PC-3 (cell line): ENCODE data around the gene NLRP10. TPM values are rescaled to one million over a fixed set of nuclear protein-coding genes. Genes with fewer than 3 reads are reported as not detected.

ENCODE experiments used
- ATAC-seq: fragments of 200-7000 bp; cut with Tn5 transposase; 2 replicates; pipeline ENCODE4 v1.9.1; 2020; ENCODE audit warnings: mild to moderate bottlenecking, moderate library complexity
- BruUV-seq: library from RNA; stranded (reverse); fragments of 400-500 nt; replicated peaks from 2 replicates; lab custom pipeline; 2021; lab: Mats Ljungman, UMichigan
- CTCF ChIA-PET: fragments of 300-600 bp; sonication (Branson Sonifier 250); formaldehyde crosslinking; loops from one replicate; lab custom pipeline; 2022; ENCODE audit warnings: antibody characterized with exemption; lab: Charles Lee
- POLR2A ChIA-PET: fragments of 300-600 bp; sonication (Branson Sonifier 250); formaldehyde crosslinking; loops from one replicate; lab custom pipeline; 2022; ENCODE audit warnings: antibody characterized with exemption; ENCODE audit not compliant: unreplicated experiment; lab: Charles Lee
- DNase-seq: peaks from one replicate; pipeline ENCODE4 v3.0.0-alpha.2; 2015
- H2AFZ ChIP-seq: fragments of 300-600 bp; sonication (generic); 2 replicates; pipeline ENCODE4 v1.6.0; 2016; ENCODE audit warnings: antibody characterized with exemption, low read length
- H3F3A ChIP-seq: fragments of 300-600 bp; sonication (generic); one replicate; pipeline ENCODE4 v1.6.0; 2017; ENCODE audit warnings: antibody characterized with exemption, low read length, control low read depth, mild to moderate bottlenecking; ENCODE audit not compliant: unreplicated experiment
- H3K27ac ChIP-seq: fragments of 300-600 bp; sonication (generic); 2 replicates; pipeline ENCODE4 v1.5.1; 2016; ENCODE audit warnings: mild to moderate bottlenecking, low read length
- H3K27me3 ChIP-seq: fragments of 300-600 bp; sonication (generic); 2 replicates; pipeline ENCODE4 v1.6.1; 2016; ENCODE audit warnings: low read length, mixed read lengths
- H3K36me3 ChIP-seq: fragments of 300-600 bp; sonication (generic); 2 replicates; pipeline ENCODE4 v1.6.1; 2016; ENCODE audit warnings: low read depth, mixed run types, low read length, mixed read lengths
- H3K4me1 ChIP-seq: fragments of 300-600 bp; sonication (generic); 2 replicates; pipeline ENCODE4 v1.5.1; 2016; ENCODE audit warnings: low read length; ENCODE audit not compliant: insufficient read depth
- H3K4me2 ChIP-seq: fragments of 300-600 bp; sonication (generic); 2 replicates; pipeline ENCODE4 v1.6.0; 2016; ENCODE audit warnings: low read length
- H3K4me3 ChIP-seq: fragments of 300-600 bp; sonication (generic); 2 replicates; pipeline ENCODE4 v1.5.1; 2016; ENCODE audit warnings: mild to moderate bottlenecking, low read length, mixed read lengths
- H3K79me2 ChIP-seq: fragments of 300-600 bp; sonication (generic); 2 replicates; pipeline ENCODE4 v1.6.1; 2017; ENCODE audit warnings: low read length, mixed read lengths
- H3K9ac ChIP-seq: fragments of 300-600 bp; sonication (generic); 2 replicates; pipeline ENCODE4 v1.6.0; 2016; ENCODE audit warnings: mild to moderate bottlenecking, low read length
- H3K9me2 ChIP-seq: fragments of 300-600 bp; sonication (generic); replicated peaks from 2 replicates; pipeline ENCODE4 v1.6.1; 2016; ENCODE audit warnings: mixed run types, low read length, mixed read lengths
- H3K9me3 ChIP-seq: fragments of 300-600 bp; sonication (generic); 2 replicates; pipeline ENCODE4 v1.6.1; 2016; ENCODE audit warnings: low read length, mixed read lengths
- H4K20me1 ChIP-seq: fragments of 300-600 bp; sonication (generic); 2 replicates; pipeline ENCODE4 v1.6.1; 2016; ENCODE audit warnings: low read length, mixed read lengths
- CTCF ChIP-seq: fragments of 300-600 bp; sonication (generic); conservative IDR thresholded peaks from 2 replicates; pipeline ENCODE4 v1.5.1; 2017; ENCODE audit warnings: antibody characterized with exemption, low read depth, mild to moderate bottlenecking, low read length
- EZH2 ChIP-seq: fragments of 300-600 bp; sonication (generic); IDR thresholded peaks from one replicate; pipeline ENCODE4 v1.6.1; 2017; ENCODE audit warnings: antibody characterized with exemption, mild to moderate bottlenecking, low read length; ENCODE audit not compliant: unreplicated experiment
- EZH2phosphoT487 ChIP-seq: fragments of 300-600 bp; sonication (generic); IDR thresholded peaks from 2 replicates; pipeline ENCODE4 v1.6.1; 2018; ENCODE audit warnings: mild to moderate bottlenecking, antibody characterized with exemption, low read length, borderline replicate concordance
- intact Hi-C: fragments of 100-400 bp; cut with micrococcal nuclease; formaldehyde crosslinking; loops from 2 replicates; pipeline ENCODE4 v1.9.0; 2023
- total RNA-seq: library from RNA; depleted of rRNA; stranded (reverse); fragments of >200 nt; gene quantifications from 2 replicates; pipeline ENCODE4 v1.2.3, GENCODE V29; 2014

NLRP10 gene
- total RNA-seq, 1 experiment from 2014 or later: 1.9 TPM

DNA sequence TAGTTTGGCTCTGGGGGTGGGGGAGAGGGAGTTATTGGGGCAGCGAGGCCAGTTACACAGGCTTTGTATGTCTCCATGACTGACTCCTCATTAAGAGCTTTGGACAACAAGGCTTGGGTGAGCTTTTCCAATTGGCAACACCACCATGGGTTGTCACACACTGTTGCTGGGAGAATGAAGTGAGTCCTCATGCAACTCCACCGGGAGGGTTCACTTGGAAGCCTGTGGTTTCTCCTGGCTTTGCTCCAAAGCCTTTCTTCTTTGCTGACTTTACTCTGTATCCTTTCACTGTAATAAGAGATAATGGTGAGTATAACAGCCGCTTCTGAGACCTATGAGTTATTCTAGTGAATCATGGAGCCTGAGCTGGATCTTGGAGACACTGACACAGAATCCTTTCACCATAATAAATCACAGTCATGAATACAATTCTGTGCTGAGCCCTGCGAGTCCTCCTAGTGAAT lies 46.8 kb upstream of the NLRP10 start:
- DNase-seq (peak; percentile 48), ATAC-seq (no peak)
- no peaks in the 10 kb centered on the region for H3K9me3 ChIP-seq
- H3K4me2 ChIP-seq: no peak overlapping the region
- no peaks in the 10 kb centered on the region for H3K4me1 ChIP-seq
- no peaks in the 10 kb centered on the region for H3K36me3 ChIP-seq
- TF ChIP-seq EZH2phosphoT487: no peak
- no peak for TF ChIP-seq CTCF
- TF ChIP-seq EZH2: no peak
- no peaks in the 10 kb centered on the region for H4K20me1 ChIP-seq
- H3K9me2 ChIP-seq: no peaks in the 10 kb centered on the region
- H3F3A ChIP-seq: no peaks in the 10 kb centered on the region
- intact Hi-C loops: no loop called here
- no TSS peak for BruUV-seq
- ChIA-PET CTCF (interaction anchor here (1.5 kb wide), 1 partner anchor 87 kb away, joined by 3 read pairs; no protein-coding TSS in a partner anchor), POLR2A (no interaction called here)
- H2AFZ ChIP-seq: no peak overlapping the region
- no peaks in the 10 kb centered on the region for H3K79me2 ChIP-seq
- H3K4me3 ChIP-seq: no peak overlapping the region
- H3K27ac ChIP-seq: no peak overlapping the region
- peaks cover 15% of the 10 kb centered on the region for H3K27me3 ChIP-seq
- no peak overlapping the region for H3K9ac ChIP-seq

- no peaks in the 10 kb centered on the region for H3K9me3 ChIP-seq
- H3K27ac ChIP-seq: no peak overlapping the region
- no peaks in the 10 kb centered on the region for H3K36me3 ChIP-seq
- ATAC-seq (no peak), DNase-seq (no peak)
- TF ChIP-seq CTCF (no peak), EZH2phosphoT487 (no peak), EZH2 (no peak)
- H3F3A ChIP-seq: no peaks in the 10 kb centered on the region
- no peak overlapping the region for H2AFZ ChIP-seq
- H3K9me2 ChIP-seq: no peaks in the 10 kb centered on the region
- no peak overlapping the region for H3K4me3 ChIP-seq
- no peaks in the 10 kb centered on the region for H3K79me2 ChIP-seq
- CTCF ChIA-PET: interaction anchor here (1.5 kb wide), 1 partner anchor 88 kb away, joined by 3 read pairs; no protein-coding TSS in a partner anchor
- no peaks in the 10 kb centered on the region for H3K4me1 ChIP-seq
- H3K4me2 ChIP-seq: no peak overlapping the region
- peaks cover 13% of the 10 kb centered on the region for H3K27me3 ChIP-seq
- intact Hi-C loops: no loop called here
- no peaks in the 10 kb centered on the region for H4K20me1 ChIP-seq
- no TSS peak for BruUV-seq
- POLR2A ChIA-PET: no interaction called here
- H3K9ac ChIP-seq: no peak overlapping the region
Observed at GRCh38 chr11:8011371-8011770, 46.1 kb upstream of the NLRP10 start.

- DNase-seq: no peak
- H3K27ac ChIP-seq: no peak overlapping the region
- no peaks in the 10 kb centered on the region for H3F3A ChIP-seq
- ChIA-PET POLR2A (no interaction called here), CTCF (no interaction called here)
- no peaks in the 10 kb centered on the region for H4K20me1 ChIP-seq
- H3K9me3 ChIP-seq: no peaks in the 10 kb centered on the region
- no peak overlapping the region for H3K4me3 ChIP-seq
- no TSS peak for BruUV-seq
- no peak overlapping the region for H3K9ac ChIP-seq
- no peaks in the 10 kb centered on the region for H3K79me2 ChIP-seq
- H2AFZ ChIP-seq: no peak overlapping the region
- intact Hi-C loops: no loop called here
- H3K27me3 ChIP-seq: no peaks in the 10 kb centered on the region
- H3K9me2 ChIP-seq: no peaks in the 10 kb centered on the region
- no peaks in the 10 kb centered on the region for H3K4me1 ChIP-seq
- H3K36me3 ChIP-seq: no peaks in the 10 kb centered on the region
- TF ChIP-seq EZH2: no peak
- TF ChIP-seq CTCF: no peak
- no peak for TF ChIP-seq EZH2phosphoT487
- ATAC-seq: no peak
- H3K4me2 ChIP-seq: no peak overlapping the region
Observed at GRCh38 chr11:8009856-8010255, 44.6 kb upstream of the NLRP10 start.
